Stimulated activated CD8-positive, alpha-beta memory T cell treated with anti-CD3 and anti-CD28 coated beads, Interleukin-15, amount 100 ng/mL, for 24 hours (primary cell): Measurements from ENCODE around the gene SIPA1L3.
"Not testable (repeated sequence)": the region's sequence is repeated elsewhere in the genome, so short reads cannot be mapped to it uniquely, and the experiment has no call there.

Source experiments
- DNase-seq: peaks from one replicate; pipeline ENCODE4 v3.0.0-alpha.2; 2020; ENCODE audit warnings: low read depth

SIPA1L3 gene

DNA sequence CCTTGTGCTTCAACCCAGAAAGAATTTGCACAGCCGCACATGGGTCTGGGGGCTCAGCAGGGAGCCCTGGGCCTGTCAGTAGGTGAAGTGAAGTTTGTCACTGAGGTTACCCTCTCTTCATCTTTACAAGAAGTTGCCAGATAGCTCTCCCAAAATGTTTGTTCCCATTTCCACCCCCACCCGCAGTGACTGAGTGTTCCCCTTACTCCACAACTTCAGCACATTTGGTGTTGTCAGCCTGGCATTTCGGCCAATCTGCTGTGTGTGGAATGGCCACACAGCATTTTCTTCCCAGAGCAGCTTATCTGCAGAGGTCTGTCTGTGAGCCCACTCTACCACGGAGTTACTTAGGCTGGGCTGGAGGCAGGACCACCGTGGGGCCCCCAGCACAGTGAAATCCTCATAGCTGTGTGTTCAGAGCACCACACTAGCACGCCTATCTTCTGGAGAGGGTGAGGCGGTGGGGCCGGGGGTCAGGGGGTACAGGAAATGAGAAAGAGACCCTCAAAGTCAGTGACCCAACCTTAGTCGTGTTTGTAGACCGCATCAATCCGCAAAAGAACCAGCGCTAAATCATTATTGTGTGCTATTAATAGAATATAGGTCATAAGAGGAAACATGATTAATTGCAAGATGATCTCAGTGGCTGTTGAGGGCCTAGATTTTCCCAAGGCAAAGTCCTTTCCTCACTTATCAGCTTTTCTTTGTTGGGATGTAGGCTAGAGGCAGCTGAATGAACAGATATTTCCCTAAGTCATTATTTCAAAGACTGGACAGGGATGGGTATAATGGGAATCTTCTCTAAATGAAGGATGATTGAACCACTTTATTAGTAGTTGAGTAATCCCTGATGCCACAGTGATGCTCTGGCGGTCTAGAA, 116.0 kb downstream of the SIPA1L3 start:
- DNase-seq: no peak

DNA sequence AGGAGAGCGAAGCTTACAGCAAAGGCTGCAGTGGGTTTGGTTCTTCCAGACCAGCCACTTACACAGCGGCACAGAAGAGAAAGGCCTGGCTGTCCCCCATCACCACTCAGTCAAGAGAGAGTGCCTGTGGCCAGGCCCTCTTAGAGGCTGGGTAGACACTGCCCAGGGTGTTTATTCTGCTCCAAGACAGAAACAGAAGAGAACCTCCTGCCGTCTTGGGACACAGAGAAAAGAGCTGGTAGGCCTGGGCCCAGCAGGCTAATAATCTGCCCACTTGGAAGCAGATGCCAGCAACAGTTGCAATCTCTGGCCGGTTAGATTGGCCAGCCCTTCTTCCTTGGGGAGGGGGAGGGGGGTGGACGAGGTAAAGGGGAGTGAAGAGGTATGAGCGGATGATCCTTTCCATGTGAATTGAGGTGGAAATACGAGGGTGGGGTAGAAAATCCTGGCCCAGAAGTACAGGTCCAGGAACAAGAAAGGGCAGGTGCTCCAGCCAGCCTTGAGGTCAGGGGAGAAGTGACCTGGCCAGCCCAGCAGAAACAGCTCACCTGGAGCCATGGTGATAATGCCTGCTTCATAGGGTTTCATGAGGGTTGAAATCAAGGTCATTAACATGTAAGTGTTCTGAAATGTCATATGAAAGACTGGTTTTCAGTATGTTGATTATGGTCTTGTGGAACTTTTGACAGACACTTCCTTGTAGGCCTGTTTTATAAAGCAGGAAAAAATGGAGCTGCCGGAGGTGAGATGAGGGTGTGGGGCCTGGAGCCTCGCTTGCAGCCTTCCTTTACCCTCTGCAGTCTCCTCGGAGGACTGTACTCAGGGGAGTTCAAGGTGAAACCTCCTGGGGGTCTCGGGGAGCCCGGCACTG, 116.9 kb downstream of the SIPA1L3 start:
- no peak for DNase-seq

DNA sequence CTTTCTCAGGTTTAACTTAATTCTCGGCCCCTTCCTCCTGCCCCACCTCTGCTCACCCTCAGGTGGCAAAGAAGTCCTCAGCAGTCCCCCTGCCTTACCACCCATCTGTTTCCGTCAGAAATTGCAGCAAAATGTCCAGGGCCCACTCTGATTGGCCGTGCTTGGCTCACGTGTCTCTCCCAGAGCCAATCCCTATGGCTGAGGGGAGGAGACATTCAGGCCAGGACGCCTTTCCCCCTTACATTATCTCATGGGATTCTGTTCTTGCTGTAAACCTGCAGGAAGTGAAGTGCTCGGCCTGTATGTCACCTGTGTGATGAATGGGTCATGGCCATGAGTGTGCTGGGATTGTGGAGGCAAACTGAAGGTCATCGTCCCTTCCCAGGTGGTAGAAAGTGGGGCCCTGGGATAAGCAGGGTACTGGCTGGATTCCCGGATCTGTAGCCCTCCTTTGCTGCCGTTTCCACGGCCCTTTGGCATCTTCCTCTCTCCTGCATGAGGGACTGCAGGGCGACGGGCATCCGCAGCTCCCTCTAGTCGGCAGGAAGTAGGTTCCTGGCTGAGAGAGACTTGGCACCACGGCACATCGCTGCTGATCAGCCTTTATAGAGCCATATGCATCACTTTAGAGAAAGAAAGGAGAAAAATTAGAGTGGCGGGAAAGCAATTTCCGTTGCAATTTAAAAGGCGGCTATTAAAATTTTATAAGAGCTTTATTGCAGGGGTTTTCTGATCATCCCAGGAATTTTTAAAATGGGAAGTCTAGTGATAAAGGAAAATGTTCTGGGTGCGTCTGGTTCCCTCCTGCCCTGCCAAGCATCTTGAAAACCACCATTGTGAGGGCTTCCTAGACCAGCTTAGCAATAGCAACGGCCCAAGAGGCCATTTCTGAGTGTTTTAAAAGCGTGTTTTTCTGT, 118.2 kb downstream of the SIPA1L3 start:
- DNase-seq: no peak

DNA sequence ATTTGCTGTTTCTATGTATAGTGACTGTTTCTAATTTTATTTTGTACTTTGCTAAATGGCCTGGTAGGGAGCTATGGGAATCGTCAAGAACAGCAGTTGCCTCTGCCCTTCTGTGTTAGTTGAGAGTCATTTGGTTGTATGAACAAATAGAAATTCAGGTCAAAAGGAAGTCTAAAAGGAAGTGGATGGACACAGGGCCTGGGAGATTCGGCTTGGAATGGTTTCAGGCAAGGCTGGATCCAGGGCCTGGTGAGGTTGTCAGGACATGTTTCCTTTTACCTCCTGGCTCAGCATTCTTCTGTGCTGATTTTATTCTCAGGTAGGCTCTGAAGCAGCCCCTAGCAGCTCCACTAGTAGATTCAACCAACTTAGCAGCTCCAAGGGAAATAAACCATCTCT, 118.9 kb downstream of the SIPA1L3 start:
- no peak for DNase-seq

DNA sequence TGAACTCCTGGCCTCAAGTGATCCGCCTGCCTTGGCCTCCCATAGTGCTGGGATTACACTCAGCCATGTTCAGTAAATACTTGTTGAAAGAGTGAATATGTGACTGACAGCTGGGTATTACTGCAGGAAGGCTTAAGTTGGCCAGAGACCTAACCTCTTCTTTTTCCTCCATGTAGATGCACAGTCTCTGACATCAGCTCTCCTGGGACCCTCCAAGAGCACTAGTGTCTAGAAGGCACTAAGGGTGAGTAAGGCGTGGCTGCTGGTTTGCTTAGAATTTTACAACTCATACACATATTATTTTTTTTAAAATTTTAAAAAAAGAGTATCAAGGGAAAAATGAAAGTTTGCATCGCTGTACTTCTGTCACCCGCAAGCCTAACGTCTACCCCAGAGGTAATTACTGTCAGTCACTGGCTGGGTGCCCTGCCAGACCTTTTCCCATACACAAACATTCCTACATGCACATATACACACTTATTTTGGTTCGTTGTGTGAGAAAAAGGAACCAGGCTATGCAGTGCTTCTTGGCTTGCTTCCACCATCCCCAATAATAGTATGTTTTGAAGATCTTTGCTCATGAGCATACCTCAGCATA, 122.0 kb downstream of the SIPA1L3 start:
- no peak for DNase-seq

DNA sequence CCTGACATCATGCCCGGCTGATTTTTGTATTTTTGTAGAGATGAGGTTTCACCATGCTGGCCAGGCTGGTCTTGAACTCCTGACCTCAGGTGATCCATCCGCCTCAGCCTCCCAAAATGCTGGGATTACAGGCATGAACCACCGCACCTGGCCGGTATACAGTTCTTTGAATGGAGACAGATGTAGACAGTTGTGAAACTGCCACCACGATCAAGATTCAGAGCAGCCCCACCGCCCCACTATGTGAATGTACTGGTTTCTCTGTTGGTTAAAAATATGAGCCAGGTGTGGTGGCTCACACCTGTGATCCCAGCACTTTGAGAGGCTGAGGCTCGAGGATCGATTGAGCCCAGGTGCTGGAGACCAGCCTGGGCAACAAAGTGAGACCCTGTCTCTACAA, 123.0 kb downstream of the SIPA1L3 start:
- DNase-seq: not testable (repeated sequence)

DNA sequence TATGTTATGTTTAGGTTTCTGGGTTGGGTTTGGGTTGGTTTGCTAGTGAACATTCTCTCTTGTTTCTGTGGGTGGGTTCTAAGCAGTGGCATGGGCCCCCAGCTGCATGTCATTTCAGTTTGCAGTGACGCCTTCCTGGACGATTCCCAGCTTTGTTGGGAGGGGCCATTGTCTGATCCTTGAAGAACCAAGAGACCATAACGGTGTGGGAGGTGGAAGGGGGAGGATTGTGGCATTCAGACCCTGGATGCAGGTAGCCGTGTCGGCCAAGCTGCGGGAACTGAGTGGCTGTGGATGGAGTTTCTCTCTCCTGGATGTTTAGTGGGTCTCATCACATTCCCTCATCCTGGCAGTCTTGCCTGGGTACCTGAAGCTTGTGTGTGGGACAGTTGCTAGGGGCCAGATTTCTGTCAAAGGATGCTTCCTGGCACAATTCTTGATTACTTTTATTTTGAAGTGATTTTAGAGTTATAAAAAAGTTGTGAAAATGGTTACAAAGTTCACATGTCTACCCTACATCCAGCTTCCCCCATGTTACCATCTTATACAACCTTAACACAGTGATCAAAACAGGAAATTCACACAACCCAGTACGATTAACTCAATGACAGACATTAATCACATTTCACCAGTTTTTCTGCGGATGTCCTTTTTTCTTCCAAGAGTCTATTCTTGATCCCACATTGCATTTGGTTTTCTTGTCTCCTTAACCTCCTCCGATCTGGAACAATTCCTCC, 123.8 kb downstream of the SIPA1L3 start:
- DNase-seq: no peak

DNA sequence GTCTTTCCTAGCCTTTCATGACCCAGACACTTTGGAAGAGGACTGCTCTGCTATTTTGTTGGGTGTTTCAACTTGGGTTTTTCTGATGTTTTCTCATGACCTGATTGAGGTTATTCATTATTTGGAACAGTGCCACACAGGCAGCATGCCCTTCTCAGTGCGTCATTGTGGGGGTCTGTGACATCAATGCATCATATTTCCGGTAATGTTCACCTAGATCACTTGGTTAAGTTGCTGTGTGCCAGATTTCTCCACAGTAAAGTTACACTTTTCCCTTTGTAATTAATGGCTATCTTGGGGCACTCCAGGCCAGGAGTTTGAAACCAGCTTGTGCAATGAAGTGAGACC, 124.4 kb downstream of the SIPA1L3 start:
- DNase-seq: no peak

DNA sequence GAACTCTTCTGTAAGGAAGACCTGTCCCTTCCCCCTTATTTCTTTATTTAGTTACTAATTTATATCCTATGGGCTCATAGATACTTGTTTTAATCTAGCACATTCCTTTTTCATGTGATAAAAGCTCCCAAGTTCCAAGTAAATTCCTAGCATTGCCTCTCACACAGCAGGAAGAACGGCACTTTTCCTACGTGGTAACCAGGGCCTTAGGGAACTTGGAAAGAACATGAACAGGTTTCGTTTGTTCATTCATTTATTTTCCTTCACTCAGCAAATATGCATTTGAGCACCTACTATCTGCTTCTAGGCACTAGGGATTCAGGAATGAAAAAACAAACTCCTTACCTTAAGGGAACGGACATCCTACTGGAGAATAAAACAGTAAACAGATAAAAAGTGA, 125.1 kb downstream of the SIPA1L3 start:
- no peak for DNase-seq

DNA sequence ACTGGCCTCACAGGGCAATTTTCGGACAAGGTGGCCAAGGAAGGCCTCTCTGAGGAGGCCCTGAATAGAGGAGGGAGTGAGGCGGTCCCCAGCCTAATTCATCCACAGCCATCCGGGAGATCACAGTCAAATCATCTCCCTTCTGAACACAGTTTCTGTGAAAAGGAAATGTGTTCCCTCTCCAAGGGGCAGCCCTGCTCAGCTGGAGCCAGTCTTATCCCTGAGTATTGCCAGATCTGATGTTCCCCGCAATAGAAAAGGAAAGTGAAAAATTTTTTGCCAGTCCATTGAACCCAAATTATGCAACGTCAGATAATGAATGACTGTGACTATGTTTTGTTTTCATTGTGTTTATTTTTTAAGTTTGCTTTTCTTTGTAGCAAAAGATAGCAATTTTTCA, 125.9 kb downstream of the SIPA1L3 start:
- no peak for DNase-seq

DNA sequence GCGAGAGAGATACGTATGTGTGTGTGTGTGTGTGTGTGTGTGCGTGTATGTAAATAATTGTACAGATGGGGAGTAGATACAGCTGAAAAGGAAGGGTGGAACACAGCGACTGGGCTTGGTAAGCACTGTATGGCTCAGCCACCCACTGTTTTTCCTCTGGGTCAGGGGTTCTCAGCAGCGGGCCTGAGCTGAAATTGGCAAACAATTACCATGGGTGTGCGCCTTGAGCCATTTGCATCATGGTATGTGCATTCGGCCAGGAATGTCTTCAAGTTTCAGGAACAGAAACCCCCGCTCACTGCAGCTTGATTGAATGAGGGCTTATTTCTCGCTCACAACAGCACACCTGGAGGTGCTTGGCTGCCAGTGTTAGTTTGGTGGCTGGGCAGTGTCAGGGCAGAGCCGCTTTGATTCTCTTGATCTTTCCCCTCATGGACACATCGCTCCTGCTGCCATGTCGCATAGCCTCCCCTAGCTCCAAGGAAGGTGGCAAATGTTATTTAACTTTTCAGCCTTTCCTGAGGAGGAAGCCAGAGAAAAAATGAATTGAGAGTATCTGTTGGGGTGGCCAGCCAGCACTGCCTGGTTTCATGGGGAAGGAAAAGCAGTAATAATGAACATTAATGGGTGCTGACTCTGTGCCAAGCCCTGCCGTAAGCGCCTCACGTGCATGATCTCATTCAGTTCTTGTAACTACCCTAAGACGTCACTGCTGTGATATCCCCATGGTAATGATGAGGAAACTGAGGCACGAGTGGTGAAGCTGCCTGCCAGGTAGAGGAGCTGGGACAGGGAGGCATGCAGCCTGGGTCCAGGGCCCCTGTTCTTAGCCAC, 126.9 kb downstream of the SIPA1L3 start:
- DNase-seq: no peak

DNA sequence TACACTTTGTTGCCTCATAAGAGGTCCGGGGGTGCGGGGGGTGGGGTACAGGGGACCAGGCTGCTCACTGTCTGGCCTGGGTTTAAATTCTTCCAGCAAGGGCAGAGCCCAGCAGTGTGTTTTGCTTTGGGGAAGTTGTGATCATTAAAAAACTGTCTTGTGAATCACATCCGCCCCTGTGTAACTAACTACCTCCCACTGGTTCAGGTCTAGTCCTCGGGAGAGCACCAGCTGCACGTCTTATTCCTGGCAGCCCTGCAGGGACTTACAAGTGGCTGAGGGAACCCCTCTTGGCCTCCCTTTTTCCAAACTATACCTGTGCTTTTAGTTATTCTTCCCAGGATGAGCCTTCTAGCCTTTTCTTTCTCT, 127.5 kb downstream of the SIPA1L3 start:
- DNase-seq: no peak

DNA sequence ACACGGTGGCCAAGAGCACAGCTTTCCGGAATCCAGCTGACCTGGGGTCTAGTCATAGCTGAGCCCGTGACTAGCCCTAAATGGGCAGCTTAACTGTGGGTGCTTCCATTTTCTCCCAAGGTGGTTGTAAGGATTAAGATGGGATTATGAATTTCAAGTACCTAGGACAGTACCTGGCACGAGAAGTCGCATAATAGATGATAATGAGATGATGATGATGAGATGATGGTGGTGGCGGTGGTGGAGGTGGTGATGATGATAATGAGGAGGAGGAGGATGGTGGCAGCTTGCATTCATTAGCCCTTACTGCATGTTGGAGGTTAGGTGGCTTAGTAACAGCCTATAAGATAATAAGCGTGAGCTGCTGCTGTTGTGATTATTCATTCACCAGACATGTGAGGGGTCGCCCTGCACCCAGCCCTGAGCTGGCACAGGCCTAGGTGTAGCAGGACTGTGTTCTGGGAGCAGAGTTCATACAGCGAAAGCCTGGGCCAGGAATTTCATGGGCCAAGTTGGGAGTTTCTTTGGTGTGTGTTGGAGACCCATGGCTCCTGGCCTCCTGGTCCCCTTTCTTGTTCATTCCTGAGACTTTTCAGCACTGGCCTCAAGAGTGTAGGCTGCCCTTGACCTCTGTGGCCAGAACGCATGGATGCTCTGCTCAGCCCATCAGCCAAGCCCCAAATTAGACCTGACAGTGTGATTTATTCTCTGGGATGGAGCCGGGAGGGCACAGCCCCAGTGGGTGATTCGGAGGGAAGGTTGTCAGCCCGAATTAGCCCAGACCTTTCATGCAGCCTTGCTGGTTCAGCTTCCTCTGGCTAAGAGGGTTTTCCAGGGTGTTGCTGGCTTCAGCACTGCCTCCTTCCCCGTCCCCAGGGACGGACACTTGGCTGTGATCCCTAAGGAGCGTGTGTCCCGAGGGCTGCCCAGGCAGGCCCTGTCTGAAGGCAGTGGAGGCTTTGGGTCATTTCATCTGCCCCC, 128.8 kb downstream of the SIPA1L3 start:
- no peak for DNase-seq

DNA sequence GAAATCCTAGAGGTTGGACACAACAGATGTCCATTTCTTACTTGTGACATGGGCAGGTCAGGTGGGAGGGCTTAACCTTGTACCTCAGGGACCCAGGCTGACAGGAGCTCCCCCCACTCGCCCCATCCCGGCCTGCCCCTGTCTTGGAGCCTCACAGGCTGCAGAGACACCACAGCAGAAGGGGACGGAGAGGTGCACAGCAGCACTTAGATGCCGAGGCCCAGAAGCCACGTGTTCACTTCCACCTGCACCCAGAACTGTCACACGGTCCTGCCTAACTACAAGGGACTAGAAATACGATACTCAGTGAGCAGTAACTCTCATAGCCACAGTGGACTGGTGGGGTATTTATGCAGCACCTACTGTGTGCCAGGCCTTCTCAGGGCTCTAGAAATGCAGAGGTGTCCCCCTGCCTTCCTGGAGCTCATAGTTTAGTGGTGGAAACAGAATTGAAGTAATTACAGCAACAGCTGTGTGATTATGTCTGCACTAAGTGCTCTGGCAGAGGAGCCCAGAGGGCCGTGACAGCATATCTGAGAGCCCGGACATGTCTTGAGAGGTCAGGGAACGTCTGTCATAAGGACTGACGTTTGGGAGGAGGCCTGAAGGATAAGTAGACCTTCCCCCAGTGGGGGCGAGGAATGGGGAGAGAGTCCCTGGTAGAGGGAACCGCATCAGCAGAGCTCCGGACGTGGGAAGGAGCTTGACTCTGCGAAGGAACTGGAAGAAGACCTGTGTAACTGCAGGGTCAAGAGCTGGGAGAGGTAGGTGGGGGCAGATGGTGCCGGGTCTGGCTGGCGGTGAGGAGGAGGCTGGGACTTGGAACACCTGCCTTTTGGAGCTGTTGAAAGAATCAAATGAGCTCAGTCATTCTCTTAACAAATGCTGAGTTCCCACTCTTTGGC, 130.0 kb downstream of the SIPA1L3 start:
- DNase-seq: no peak

DNA sequence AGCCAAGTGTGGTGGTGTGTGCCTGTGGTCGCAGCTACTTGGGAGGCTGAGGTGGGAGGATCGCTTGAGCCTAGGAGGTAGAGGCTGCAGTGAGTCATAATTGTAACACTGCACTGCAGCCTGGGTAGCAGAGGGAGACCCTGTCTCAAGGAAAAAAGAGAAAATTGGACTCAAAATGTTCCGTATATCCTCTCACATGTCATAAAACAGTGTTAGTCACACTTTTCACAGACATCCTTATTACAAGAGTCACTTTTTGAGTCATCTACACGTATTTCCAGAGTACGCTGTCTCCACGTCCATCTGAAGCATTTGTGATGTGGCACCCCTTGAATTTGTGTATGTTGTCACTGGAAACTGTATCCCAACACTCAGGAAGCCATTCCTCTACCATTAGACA, 133.0 kb downstream of the SIPA1L3 start:
- no peak for DNase-seq

DNA sequence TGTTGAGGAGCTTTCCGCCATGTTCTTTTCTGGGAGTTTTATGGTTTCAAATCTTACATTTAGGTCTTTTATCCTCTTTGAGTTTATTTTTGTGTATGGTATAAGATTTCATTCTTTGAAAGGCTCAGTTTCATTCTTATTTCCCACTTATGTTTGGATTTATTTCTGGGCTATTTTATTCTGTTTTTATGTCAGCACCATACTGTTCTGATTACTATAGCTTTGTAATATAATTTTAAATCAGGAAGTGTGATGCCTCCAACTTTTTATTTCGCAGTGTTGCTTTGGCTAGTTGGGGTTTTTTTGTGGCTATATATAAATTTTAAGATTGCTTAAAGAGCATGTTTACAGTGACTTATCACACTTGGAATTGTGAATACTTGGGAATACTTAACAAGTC, 135.1 kb downstream of the SIPA1L3 start:
- no peak for DNase-seq

DNA sequence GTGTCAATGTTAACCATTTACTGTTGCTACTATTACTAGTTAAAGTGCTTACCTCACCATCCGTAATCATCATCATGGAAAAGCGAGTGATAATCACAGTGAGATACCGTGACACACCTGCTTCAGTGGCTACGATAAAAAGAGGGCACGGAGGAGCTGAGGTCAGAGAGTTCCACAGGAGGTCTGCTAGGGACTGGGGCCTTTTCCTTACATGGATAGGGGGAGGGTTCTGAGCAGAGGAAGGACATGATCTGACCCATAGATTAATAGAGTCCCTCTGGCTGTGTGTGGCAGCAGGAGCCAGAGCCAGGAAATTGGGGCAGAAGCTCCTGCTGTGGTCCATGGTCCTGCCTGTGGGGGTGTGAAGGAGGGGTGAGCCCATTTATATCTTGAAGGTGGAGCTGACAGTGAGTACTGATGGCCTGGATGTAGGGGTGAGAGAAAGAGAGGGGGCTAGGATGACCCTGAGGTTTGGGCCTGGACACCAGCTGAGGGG, 136.7 kb downstream of the SIPA1L3 start:
- no peak for DNase-seq
